ENCODE measurements around the gene TRPM3. TPM values are rescaled to one million over a fixed set of nuclear protein-coding genes. Genes with fewer than 3 reads are reported as not detected.

The TRPM3 gene
- total RNA-seq, 1 experiment from 2014 or later = not detected

GRCh38 chr9:70959366-70959765, 162.1 kb downstream of the TRPM3 start:
- intact Hi-C loops (cut with micrococcal nuclease; ENCODE audit: unreplicated experiment) = no loop called here
- BruUV-seq (replicated peaks) = no TSS peak
- DNase-seq (ENCODE audit: low read depth, low spot score) (no peak), ATAC-seq (no peak)
- CTCF ChIA-PET = no interaction called here
- Histone ChIP-seq H3K27ac (ENCODE audit: low read length) (no peak overlapping the region), H3K36me3 (ENCODE audit: control insufficient read depth, insufficient read depth, low read length) (no peaks in the 10 kb centered on the region), H3K9me3 (ENCODE audit: control insufficient read depth, insufficient read depth, low read depth, low read length) (no peaks in the 10 kb centered on the region), H3K4me3 (ENCODE audit: low read depth in 2 of 2, low read length in 2 of 2) (no peak overlapping the region), H3K4me1 (ENCODE audit: control insufficient read depth, insufficient read depth, low read length) (no peaks in the 10 kb centered on the region), H3K27me3 (ENCODE audit: control insufficient read depth, insufficient read depth, low read length) (no peaks in the 10 kb centered on the region)
- POLR2A ChIA-PET = no interaction called here
- TF ChIP-seq SIN3A (IDR thresholded peaks at IDR 0.05; ENCODE audit: borderline replicate concordance, insufficient read depth, low read depth, low read length) = no peak
- no peak for TF ChIP-seq CTCF (IDR thresholded peaks at IDR 0.05)
- no peak for TF ChIP-seq TCF7L2 (IDR thresholded peaks at IDR 0.05; ENCODE audit: low read depth, low read length)
- TF ChIP-seq POLR2AphosphoS5 (IDR thresholded peaks at IDR 0.05; ENCODE audit: low read depth, low read length) = no peak
- no peak for TF ChIP-seq REST (IDR thresholded peaks at IDR 0.05; ENCODE audit: insufficient read depth in 1 of 2, low read depth in 2 of 2, low read length in 1 of 2)
- in situ Hi-C loops (cut with HindIII; ENCODE audit: low pct_unique_long_range_greater_than_20kb, low sequenced_read_pairs) = no loop called here

DNA sequence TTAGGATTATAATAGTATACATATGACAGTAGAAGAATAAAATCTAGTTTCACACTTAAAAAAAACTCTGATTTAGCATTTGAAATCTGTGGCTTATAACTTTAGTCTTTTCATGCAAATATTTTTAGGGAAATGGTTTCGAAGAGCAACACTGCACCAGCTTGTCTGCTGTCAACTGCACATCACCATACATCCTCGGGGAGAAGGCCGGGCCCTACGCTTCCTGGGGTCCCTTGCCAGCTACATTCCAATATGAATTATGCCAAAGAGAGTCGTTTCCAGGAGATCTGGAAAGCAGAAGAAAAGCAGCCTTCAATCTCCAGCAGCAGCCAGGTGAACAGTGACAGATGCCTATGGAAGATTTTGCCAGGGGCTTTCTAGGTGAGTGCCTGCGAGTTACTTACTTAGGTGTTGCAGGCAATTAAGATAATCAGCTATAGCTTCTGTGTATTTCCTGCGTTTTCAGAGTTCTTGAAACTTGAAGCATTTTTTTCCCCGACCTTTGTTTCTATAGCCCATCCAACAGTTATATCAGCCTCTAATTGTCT, 166.8 kb downstream of the TRPM3 start:
- ATAC-seq = no peak
- Histone ChIP-seq H3K36me3 (ENCODE audit: control insufficient read depth, insufficient read depth, low read length) (no peaks in the 10 kb centered on the region), H3K27ac (ENCODE audit: low read length) (no peak overlapping the region), H3K9me3 (ENCODE audit: control insufficient read depth, insufficient read depth, low read depth, low read length) (no peaks in the 10 kb centered on the region), H3K4me3 (ENCODE audit: low read depth in 2 of 2, low read length in 2 of 2) (no peak overlapping the region), H3K27me3 (ENCODE audit: control insufficient read depth, insufficient read depth, low read length) (no peaks in the 10 kb centered on the region), H3K4me1 (ENCODE audit: control insufficient read depth, insufficient read depth, low read length) (no peaks in the 10 kb centered on the region)
- ChIA-PET POLR2A (no interaction called here), CTCF (no interaction called here)
- no peak for DNase-seq (ENCODE audit: low read depth, low spot score)
- in situ Hi-C loops (cut with HindIII; ENCODE audit: low pct_unique_long_range_greater_than_20kb, low sequenced_read_pairs) (no loop called here), intact Hi-C loops (cut with micrococcal nuclease; ENCODE audit: unreplicated experiment) (no loop called here)
- BruUV-seq (replicated peaks) = no TSS peak
- TF ChIP-seq SIN3A (IDR thresholded peaks at IDR 0.05; ENCODE audit: borderline replicate concordance, insufficient read depth, low read depth, low read length) (no peak), CTCF (IDR thresholded peaks at IDR 0.05) (no peak), REST (IDR thresholded peaks at IDR 0.05; ENCODE audit: insufficient read depth in 1 of 2, low read depth in 2 of 2, low read length in 1 of 2) (no peak), TCF7L2 (IDR thresholded peaks at IDR 0.05; ENCODE audit: low read depth, low read length) (no peak), POLR2AphosphoS5 (IDR thresholded peaks at IDR 0.05; ENCODE audit: low read depth, low read length) (no peak)

Data from Panc1 (cell line).